ENCODE data around the gene FMNL2. TPM values are rescaled to one million over a fixed set of nuclear protein-coding genes. Genes with fewer than 3 reads are reported as not detected.

Gene FMNL2
- total RNA-seq, 1 experiment from 2014 or later = 33.6 TPM

DNA sequence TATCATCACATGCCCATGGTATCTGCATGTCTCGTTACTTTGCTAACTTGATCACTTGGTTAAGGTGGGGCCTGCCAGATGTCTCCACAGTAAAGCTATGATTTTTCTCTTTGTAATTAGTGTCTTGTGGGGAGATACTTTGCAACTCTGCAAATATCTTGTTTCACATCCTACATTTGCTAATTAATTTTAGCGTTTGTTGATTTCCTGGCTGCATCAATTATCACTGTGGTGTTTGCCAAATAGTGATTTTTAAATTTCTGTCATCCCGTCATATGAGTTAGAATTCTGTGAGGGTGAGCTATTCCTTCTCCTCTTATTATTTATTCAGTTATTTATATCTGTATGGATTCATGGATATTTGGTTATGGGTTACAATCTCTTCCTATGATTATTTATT is 161.4 kb downstream of the FMNL2 start:
- TF ChIP-seq, protein P1, sequence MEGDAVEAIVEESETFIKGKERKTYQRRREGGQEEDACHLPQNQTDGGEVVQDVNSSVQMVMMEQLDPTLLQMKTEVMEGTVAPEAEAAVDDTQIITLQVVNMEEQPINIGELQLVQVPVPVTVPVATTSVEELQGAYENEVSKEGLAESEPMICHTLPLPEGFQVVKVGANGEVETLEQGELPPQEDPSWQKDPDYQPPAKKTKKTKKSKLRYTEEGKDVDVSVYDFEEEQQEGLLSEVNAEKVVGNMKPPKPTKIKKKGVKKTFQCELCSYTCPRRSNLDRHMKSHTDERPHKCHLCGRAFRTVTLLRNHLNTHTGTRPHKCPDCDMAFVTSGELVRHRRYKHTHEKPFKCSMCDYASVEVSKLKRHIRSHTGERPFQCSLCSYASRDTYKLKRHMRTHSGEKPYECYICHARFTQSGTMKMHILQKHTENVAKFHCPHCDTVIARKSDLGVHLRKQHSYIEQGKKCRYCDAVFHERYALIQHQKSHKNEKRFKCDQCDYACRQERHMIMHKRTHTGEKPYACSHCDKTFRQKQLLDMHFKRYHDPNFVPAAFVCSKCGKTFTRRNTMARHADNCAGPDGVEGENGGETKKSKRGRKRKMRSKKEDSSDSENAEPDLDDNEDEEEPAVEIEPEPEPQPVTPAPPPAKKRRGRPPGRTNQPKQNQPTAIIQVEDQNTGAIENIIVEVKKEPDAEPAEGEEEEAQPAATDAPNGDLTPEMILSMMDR (IDR thresholded peaks at IDR 0.05) = no peak
- TF ChIP-seq POLR2AphosphoS5 (IDR thresholded peaks at IDR 0.05; ENCODE audit: low read depth, low read length) (no peak), SIN3A (IDR thresholded peaks at IDR 0.05; ENCODE audit: borderline replicate concordance, insufficient read depth, low read depth, low read length) (no peak), TCF7L2 (IDR thresholded peaks at IDR 0.05; ENCODE audit: low read depth, low read length) (no peak)
- TF ChIP-seq, protein P2, sequence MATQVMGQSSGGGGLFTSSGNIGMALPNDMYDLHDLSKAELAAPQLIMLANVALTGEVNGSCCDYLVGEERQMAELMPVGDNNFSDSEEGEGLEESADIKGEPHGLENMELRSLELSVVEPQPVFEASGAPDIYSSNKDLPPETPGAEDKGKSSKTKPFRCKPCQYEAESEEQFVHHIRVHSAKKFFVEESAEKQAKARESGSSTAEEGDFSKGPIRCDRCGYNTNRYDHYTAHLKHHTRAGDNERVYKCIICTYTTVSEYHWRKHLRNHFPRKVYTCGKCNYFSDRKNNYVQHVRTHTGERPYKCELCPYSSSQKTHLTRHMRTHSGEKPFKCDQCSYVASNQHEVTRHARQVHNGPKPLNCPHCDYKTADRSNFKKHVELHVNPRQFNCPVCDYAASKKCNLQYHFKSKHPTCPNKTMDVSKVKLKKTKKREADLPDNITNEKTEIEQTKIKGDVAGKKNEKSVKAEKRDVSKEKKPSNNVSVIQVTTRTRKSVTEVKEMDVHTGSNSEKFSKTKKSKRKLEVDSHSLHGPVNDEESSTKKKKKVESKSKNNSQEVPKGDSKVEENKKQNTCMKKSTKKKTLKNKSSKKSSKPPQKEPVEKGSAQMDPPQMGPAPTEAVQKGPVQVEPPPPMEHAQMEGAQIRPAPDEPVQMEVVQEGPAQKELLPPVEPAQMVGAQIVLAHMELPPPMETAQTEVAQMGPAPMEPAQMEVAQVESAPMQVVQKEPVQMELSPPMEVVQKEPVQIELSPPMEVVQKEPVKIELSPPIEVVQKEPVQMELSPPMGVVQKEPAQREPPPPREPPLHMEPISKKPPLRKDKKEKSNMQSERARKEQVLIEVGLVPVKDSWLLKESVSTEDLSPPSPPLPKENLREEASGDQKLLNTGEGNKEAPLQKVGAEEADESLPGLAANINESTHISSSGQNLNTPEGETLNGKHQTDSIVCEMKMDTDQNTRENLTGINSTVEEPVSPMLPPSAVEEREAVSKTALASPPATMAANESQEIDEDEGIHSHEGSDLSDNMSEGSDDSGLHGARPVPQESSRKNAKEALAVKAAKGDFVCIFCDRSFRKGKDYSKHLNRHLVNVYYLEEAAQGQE (IDR thresholded peaks at IDR 0.05; ENCODE audit: insufficient read depth in 1 of 2, low read depth in 2 of 2, low read length in 1 of 2) = no peak
- no peak overlapping the region for H3K4me3 ChIP-seq (ENCODE audit: low read depth in 2 of 2, low read length in 2 of 2)
- H3K9me3 ChIP-seq (ENCODE audit: control insufficient read depth, insufficient read depth, low read depth, low read length) = peaks cover 3% of the 10 kb centered on the region; the same call in 1 of the 2 replicates
- peaks cover 55% of the 10 kb centered on the region for H3K4me1 ChIP-seq (ENCODE audit: control insufficient read depth, insufficient read depth, low read length)
- H3K36me3 ChIP-seq (ENCODE audit: control insufficient read depth, insufficient read depth, low read length) = no peaks in the 10 kb centered on the region
- ChIA-PET CTCF (no interaction called here), POLR2A (no interaction called here)
- ATAC-seq = no peak
- in situ Hi-C loops (cut with HindIII; ENCODE audit: low pct_unique_long_range_greater_than_20kb, low sequenced_read_pairs) (no loop called here), intact Hi-C loops (cut with micrococcal nuclease; ENCODE audit: unreplicated experiment) (no loop called here)
- DNase-seq (ENCODE audit: low read depth, low spot score) = no peak
- H3K27me3 ChIP-seq (ENCODE audit: control insufficient read depth, insufficient read depth, low read length) = no peaks in the 10 kb centered on the region
- H3K27ac ChIP-seq (ENCODE audit: low read length) = peak overlapping the region; percentile 27; the same call in 1 of the 2 replicates
- no TSS peak for BruUV-seq (replicated peaks)

DNA sequence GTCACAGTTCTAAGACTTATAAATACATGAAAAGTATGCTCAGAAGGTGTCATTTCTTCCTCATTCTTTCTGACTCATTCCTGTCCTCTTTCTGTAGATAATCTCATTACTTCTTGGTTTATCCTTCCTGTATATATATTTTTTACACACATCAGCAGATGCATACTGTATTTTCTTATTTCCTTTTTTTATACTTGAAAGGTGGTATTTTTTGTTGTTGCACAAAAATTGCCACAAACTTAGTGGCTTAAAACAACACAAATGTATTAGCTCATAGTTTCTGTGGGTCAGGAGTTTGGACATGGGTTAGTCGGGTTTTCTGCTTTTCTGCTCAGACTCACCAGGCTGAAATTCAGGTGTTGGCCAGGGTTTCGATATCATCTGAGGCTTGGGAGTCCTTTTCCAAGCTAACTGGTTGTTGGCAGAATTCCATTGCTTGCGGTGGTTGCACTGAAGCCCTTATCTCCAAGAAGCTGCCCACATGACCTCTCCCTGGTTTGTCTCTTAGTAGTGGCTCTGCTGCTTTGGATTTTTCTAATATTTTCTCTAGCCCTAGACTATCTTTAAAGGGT is 162.6 kb downstream of the FMNL2 start:
- no peak overlapping the region for H3K4me3 ChIP-seq (ENCODE audit: low read depth in 2 of 2, low read length in 2 of 2)
- ChIA-PET POLR2A (no interaction called here), CTCF (no interaction called here)
- TF ChIP-seq, protein P1 (IDR thresholded peaks at IDR 0.05) = no peak
- TF ChIP-seq POLR2AphosphoS5 (IDR thresholded peaks at IDR 0.05; ENCODE audit: low read depth, low read length) (no peak), TCF7L2 (IDR thresholded peaks at IDR 0.05; ENCODE audit: low read depth, low read length) (no peak), SIN3A (IDR thresholded peaks at IDR 0.05; ENCODE audit: borderline replicate concordance, insufficient read depth, low read depth, low read length) (no peak)
- TF ChIP-seq, protein P2 (IDR thresholded peaks at IDR 0.05; ENCODE audit: insufficient read depth in 1 of 2, low read depth in 2 of 2, low read length in 1 of 2) = no peak
- in situ Hi-C loops (cut with HindIII; ENCODE audit: low pct_unique_long_range_greater_than_20kb, low sequenced_read_pairs) = no loop called here
- intact Hi-C loops (cut with micrococcal nuclease; ENCODE audit: unreplicated experiment) = no loop called here
- no peaks in the 10 kb centered on the region for H3K27me3 ChIP-seq (ENCODE audit: control insufficient read depth, insufficient read depth, low read length)
- peaks cover 3% of the 10 kb centered on the region; the same call in 1 of the 2 replicates for H3K9me3 ChIP-seq (ENCODE audit: control insufficient read depth, insufficient read depth, low read depth, low read length)
- DNase-seq (ENCODE audit: low read depth, low spot score) (no peak), ATAC-seq (peak; percentile 38; the same call in 1 of the 2 replicates)
- H3K4me1 ChIP-seq (ENCODE audit: control insufficient read depth, insufficient read depth, low read length) = peaks cover 54% of the 10 kb centered on the region
- H3K36me3 ChIP-seq (ENCODE audit: control insufficient read depth, insufficient read depth, low read length) = no peaks in the 10 kb centered on the region
- peak overlapping the region; percentile 72 for H3K27ac ChIP-seq (ENCODE audit: low read length)
- no TSS peak for BruUV-seq (replicated peaks)

Measured in Panc1 (cell line).